ENCODE data around the gene LYST. TPM values are rescaled to one million over a fixed set of nuclear protein-coding genes. Genes with fewer than 3 reads are reported as not detected.

LYST gene
- polyA plus RNA-seq, 1 of the 3 experiments (the other 2 are of a cell fraction): 3.9 TPM

GRCh38 chr1:235628316-235629005 lies 238.2 kb downstream of the LYST start:
- CTCF ChIA-PET: interaction anchor here (0.7 kb wide), 1 partner anchor 231 kb away, joined by 3 read pairs; no protein-coding TSS in a partner anchor
- H3K27me3 ChIP-seq (ENCODE audit: insufficient read depth): no peaks in the 10 kb centered on the region
- H3K9ac ChIP-seq: no peak overlapping the region
- no peaks in the 10 kb centered on the region for H4K20me1 ChIP-seq (ENCODE audit: insufficient read depth)
- peaks cover 9 to 12% of the 10 kb centered on the region in 2 experiments; a peak in 2 of 4 replicates for H3K4me1 ChIP-seq (ENCODE audit: control insufficient read depth in 1 of 2, insufficient read depth in 2 of 2, low read depth in 1 of 2, low read length in 1 of 2)
- H3K9me2 ChIP-seq: no peaks in the 10 kb centered on the region
- H3K79me2 ChIP-seq (ENCODE audit: insufficient read depth): no peaks in the 10 kb centered on the region
- WGBS (ENCODE audit: low lambda C conversion rate): 91% methylated on average over 10 of the region's 10 CpGs
- no peaks in the 10 kb centered on the region for H3K9me3 ChIP-seq
- no peak for DNase-seq
- no peak overlapping the region for H3K27ac ChIP-seq (ENCODE audit: low read depth in 2 of 2, low read length in 1 of 2)
- H3K36me3 ChIP-seq (replicated peaks in 1 of 2; ENCODE audit: control insufficient read depth in 1 of 2, insufficient read depth in 2 of 2, low read length in 1 of 2): no peaks in the 10 kb centered on the region
- no peak overlapping the region for H3K4me2 ChIP-seq
- H3F3A ChIP-seq (replicated peaks; ENCODE audit: insufficient read depth): peaks cover 6% of the 10 kb centered on the region
- no peak overlapping the region for H3K4me3 ChIP-seq (ENCODE audit: low read depth in 2 of 2, low read length in 1 of 2)
- TF ChIP-seq FOSL2 (IDR thresholded peaks at IDR 0.05; ENCODE audit: borderline replicate concordance, low read depth): no peak
- TF ChIP-seq POLR2AphosphoS5 (IDR thresholded peaks at IDR 0.05; ENCODE audit: low read depth, low read length): no peak
- TF ChIP-seq JUND (IDR thresholded peaks at IDR 0.05): no peak
- TF ChIP-seq MXI1 (IDR thresholded peaks at IDR 0.05; ENCODE audit: low read depth, low read length): no peak
- no peak for TF ChIP-seq YY1 (IDR thresholded peaks at IDR 0.05; ENCODE audit: low read depth)
- TF ChIP-seq, protein P1, sequence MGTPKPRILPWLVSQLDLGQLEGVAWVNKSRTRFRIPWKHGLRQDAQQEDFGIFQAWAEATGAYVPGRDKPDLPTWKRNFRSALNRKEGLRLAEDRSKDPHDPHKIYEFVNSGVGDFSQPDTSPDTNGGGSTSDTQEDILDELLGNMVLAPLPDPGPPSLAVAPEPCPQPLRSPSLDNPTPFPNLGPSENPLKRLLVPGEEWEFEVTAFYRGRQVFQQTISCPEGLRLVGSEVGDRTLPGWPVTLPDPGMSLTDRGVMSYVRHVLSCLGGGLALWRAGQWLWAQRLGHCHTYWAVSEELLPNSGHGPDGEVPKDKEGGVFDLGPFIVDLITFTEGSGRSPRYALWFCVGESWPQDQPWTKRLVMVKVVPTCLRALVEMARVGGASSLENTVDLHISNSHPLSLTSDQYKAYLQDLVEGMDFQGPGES (IDR thresholded peaks at IDR 0.05; ENCODE audit: low read depth, low read length): no peak
- no peak for TF ChIP-seq TAF1 (IDR thresholded peaks at IDR 0.05; ENCODE audit: borderline replicate concordance, low read depth, low read length)
- TF ChIP-seq SIN3A (IDR thresholded peaks at IDR 0.05; ENCODE audit: borderline replicate concordance, low read depth, low read length): no peak
- TF ChIP-seq GATA2 (CRISPR knock-in tag; IDR thresholded peaks at IDR 0.05): no peak
- TF ChIP-seq RCOR1 (IDR thresholded peaks at IDR 0.05; ENCODE audit: low read length): no peak
- no peak for TF ChIP-seq NFIC (IDR thresholded peaks at IDR 0.05; ENCODE audit: borderline replicate concordance)
- no peak overlapping the region for H2AFZ ChIP-seq (ENCODE audit: low read depth)
- POLR2A ChIA-PET: no interaction called here

GRCh38 chr1:235625831-235626230 lies 240.9 kb downstream of the LYST start:
- Histone ChIP-seq H3K9me3 (no peaks in the 10 kb centered on the region), H4K20me1 (ENCODE audit: insufficient read depth) (no peaks in the 10 kb centered on the region), H3K9me2 (no peaks in the 10 kb centered on the region), H3K27me3 (ENCODE audit: insufficient read depth) (no peaks in the 10 kb centered on the region), H3F3A (replicated peaks; ENCODE audit: insufficient read depth) (peaks cover 6% of the 10 kb centered on the region), H3K9ac (no peak overlapping the region), H3K79me2 (ENCODE audit: insufficient read depth) (no peaks in the 10 kb centered on the region), H3K27ac (ENCODE audit: low read depth in 2 of 2, low read length in 1 of 2) (no peak overlapping the region), H2AFZ (ENCODE audit: low read depth) (no peak overlapping the region), H3K4me3 (ENCODE audit: low read depth in 2 of 2, low read length in 1 of 2) (no peak overlapping the region), H3K4me1 (ENCODE audit: control insufficient read depth in 1 of 2, insufficient read depth in 2 of 2, low read depth in 1 of 2, low read length in 1 of 2) (peaks cover 6 to 9% of the 10 kb centered on the region in 2 experiments; a peak in 1 of 4 replicates), H3K36me3 (replicated peaks in 1 of 2; ENCODE audit: control insufficient read depth in 1 of 2, insufficient read depth in 2 of 2, low read length in 1 of 2) (no peaks in the 10 kb centered on the region), H3K4me2 (no peak overlapping the region)
- DNase-seq: no peak
- CTCF ChIA-PET: interaction anchor here (1.0 kb wide), 1 partner anchor 25 kb away, joined by 3 read pairs; no protein-coding TSS in a partner anchor
- WGBS (ENCODE audit: low lambda C conversion rate): 84% methylated on average over 4 of the region's 4 CpGs
- TF ChIP-seq NRF1 (IDR thresholded peaks at IDR 0.05; ENCODE audit: low read depth, low read length): no peak
- no peak for TF ChIP-seq USF2 (IDR thresholded peaks at IDR 0.05; ENCODE audit: borderline replicate concordance, low read depth, low read length)
- TF ChIP-seq ELF1 (IDR thresholded peaks at IDR 0.05): no peak
- no peak for TF ChIP-seq RXRA (IDR thresholded peaks at IDR 0.05; ENCODE audit: borderline replicate concordance, low read depth)
- TF ChIP-seq ZBTB33 (IDR thresholded peaks at IDR 0.05; ENCODE audit: borderline replicate concordance, low read depth): no peak
- no peak for TF ChIP-seq RAD21 (IDR thresholded peaks at IDR 0.05; ENCODE audit: low read length)
- no peak for TF ChIP-seq RCOR1 (IDR thresholded peaks at IDR 0.05; ENCODE audit: low read length)
- no peak for TF ChIP-seq CHD2 (IDR thresholded peaks at IDR 0.05; ENCODE audit: low read length, partially characterized antibody)
- TF ChIP-seq GATA2 (CRISPR knock-in tag; IDR thresholded peaks at IDR 0.05): no peak
- no peak for TF ChIP-seq MEF2A (IDR thresholded peaks at IDR 0.05; ENCODE audit: borderline replicate concordance, low read depth)
- TF ChIP-seq MXI1 (IDR thresholded peaks at IDR 0.05; ENCODE audit: low read depth, low read length): no peak
- POLR2A ChIA-PET: no interaction called here
